K562 (cell line): ENCODE measurements around the gene PRCP. TPM values are rescaled to one million over a fixed set of nuclear protein-coding genes. Genes with fewer than 3 reads are reported as not detected.

Experiments
- ATAC-seq: fragments of 200-7000 bp; cut with Tn5 transposase; 3 replicates; pipeline ENCODE4 v1.9.1; 2020; ENCODE audit warnings: moderate library complexity
- BruUV-seq: library from RNA; stranded (reverse); fragments of 400-500 nt; replicated peaks from 2 replicates; lab custom pipeline; 2021; lab: Mats Ljungman, UMichigan
- CTCF ChIA-PET: fragments of 300-600 bp; formaldehyde crosslinking; extraction: SDS; loops from one replicate; lab custom pipeline; 2021; ENCODE audit warnings: low intra/inter-chr PET ratio; lab: Yijun Ruan, JAX
- POLR2A ChIA-PET: fragments of 300-600, 350-650 bp; sonication (Branson Sonifier 250); formaldehyde crosslinking; extraction: SDS; loops from one replicate; lab custom pipeline; 2021; ENCODE audit warnings: antibody characterized with exemption, inconsistent platforms; lab: Yijun Ruan, JAX
- DNase-seq, 4 experiments: peaks; one replicate each; pipeline versions ENCODE4 v3.0.0 to v3.0.0-alpha.2; 2011 to 2018; ENCODE audit warnings: low spot score in 3 of 4, mixed read lengths in 3 of 4; ENCODE audit errors: extremely low read depth in 1 of 4
- FAIRE-seq: peaks from 2 replicates; lab custom pipeline; 2011; peaks lifted over from hg19 to GRCh38; lab: Jason Lieb, UNC
- H2AFZ ChIP-seq: 2 replicates; pipeline ENCODE4 v1.6.0; 2011; ENCODE audit warnings: low read depth, low read length, control low read depth, inconsistent platforms
- H3K27ac ChIP-seq: fragments of 200-600 bp; 3 replicates; pipeline ENCODE4 v1.8.0; 2011; ENCODE audit warnings: low read depth, mild to moderate bottlenecking, control low read depth, inconsistent platforms, low read length, moderate library complexity, mixed read lengths; ENCODE audit errors: extremely low read depth
- H3K27me3 ChIP-seq, 2 experiments: fragments of 300-600 bp in 1 of 2; 2 replicates in 1 of 2; 3 replicates in 1 of 2; pipeline versions ENCODE4 v1.6.0 to v1.8.0; 2011; ENCODE audit warnings: inconsistent platforms in 2 of 2, low read length in 2 of 2, mild to moderate bottlenecking in 1 of 2, mixed read lengths in 1 of 2, moderate library complexity in 1 of 2; ENCODE audit not compliant: control insufficient read depth in 2 of 2, insufficient read depth in 2 of 2
- H3K36me3 ChIP-seq: fragments of 300-600 bp; 3 replicates; pipeline ENCODE4 v1.8.0; 2011; ENCODE audit warnings: mild to moderate bottlenecking, low read length, inconsistent platforms; ENCODE audit not compliant: control insufficient read depth, insufficient read depth
- H3K4me1 ChIP-seq, 2 experiments: fragments of 200-600 bp in 1 of 2; replicated peaks in 1 of 2; 2 replicates in 1 of 2; 3 replicates in 1 of 2; pipeline versions ENCODE4 v1.5.1 to v1.8.0; 2011; ENCODE audit warnings: inconsistent platforms in 2 of 2, low read length in 2 of 2, mild to moderate bottlenecking in 1 of 2, mixed read lengths in 1 of 2, moderate library complexity in 1 of 2; ENCODE audit not compliant: control insufficient read depth in 2 of 2, insufficient read depth in 2 of 2
- H3K4me2 ChIP-seq: 2 replicates; pipeline ENCODE4 v1.6.1; 2011; ENCODE audit warnings: low read length, control low read depth, inconsistent platforms, mixed read lengths; ENCODE audit not compliant: insufficient read depth
- H3K4me3 ChIP-seq: fragments of 200-600 bp; sonication (generic), shearing (Covaris generic); 2 replicates; pipeline ENCODE4 v1.5.1; 2016; ENCODE audit warnings: control low read depth, inconsistent platforms
- H3K79me2 ChIP-seq: fragments of 200-600 bp; 3 replicates; pipeline ENCODE4 v1.8.0; 2011; ENCODE audit warnings: low read length, inconsistent platforms; ENCODE audit not compliant: control insufficient read depth, insufficient read depth
- H3K9ac ChIP-seq, 2 experiments: 2 replicates each; pipeline versions ENCODE4 v1.6.0 to v1.6.1; 2011; ENCODE audit warnings: low read depth in 2 of 2, low read length in 2 of 2, control low read depth in 1 of 2, inconsistent platforms in 1 of 2, mild to moderate bottlenecking in 1 of 2, mixed read lengths in 1 of 2; ENCODE audit not compliant: insufficient read depth in 1 of 2
- H3K9me1 ChIP-seq: one replicate; pipeline ENCODE4 v1.6.0; 2011; ENCODE audit warnings: inconsistent platforms, mild to moderate bottlenecking, low read length, moderate library complexity; ENCODE audit not compliant: control insufficient read depth, insufficient read depth
- H3K9me3 ChIP-seq: replicated peaks from 2 replicates; pipeline ENCODE4 v1.5.1; 2011; ENCODE audit warnings: low read depth, low read length, inconsistent platforms; ENCODE audit not compliant: control insufficient read depth, insufficient read depth
- H4K20me1 ChIP-seq: replicated peaks from 2 replicates; pipeline ENCODE4 v1.6.1; 2011; ENCODE audit warnings: low read length, inconsistent platforms, mixed read lengths; ENCODE audit not compliant: control insufficient read depth, insufficient read depth
- BRD9 ChIP-seq: fragments of 450-650 bp; IDR thresholded peaks from 2 replicates; pipeline ENCODE4 v1.6.1; 2018; ENCODE audit warnings: low read depth; ENCODE audit not compliant: partially characterized antibody
- CREM ChIP-seq: IDR thresholded peaks from 2 replicates; pipeline ENCODE4 v1.6.1; 2014; ENCODE audit warnings: antibody characterized with exemption, low read depth
- LEF1 ChIP-seq: fragments of 450-650 bp; IDR thresholded peaks from 2 replicates; pipeline ENCODE4 v1.6.1; 2016; ENCODE audit warnings: mild to moderate bottlenecking
- NFIC ChIP-seq: fragments of 450-650 bp; IDR thresholded peaks from 2 replicates; pipeline ENCODE4 v1.6.1; 2017; ENCODE audit warnings: mild to moderate bottlenecking, inconsistent platforms
- TCF7L2 ChIP-seq: fragments of 150-350 bp; IDR thresholded peaks from 2 replicates; pipeline ENCODE4 v1.6.1; 2016; ENCODE audit warnings: low read depth, mild to moderate bottlenecking, low read length, moderate library complexity
- XRCC5 ChIP-seq: fragments of 200-400 bp; formaldehyde crosslinking; IDR thresholded peaks from 2 replicates; pipeline ENCODE4 v1.6.1; 2017; ENCODE audit warnings: low read depth, mild to moderate bottlenecking, low read length
- YBX1 ChIP-seq: fragments of 450-650 bp; IDR thresholded peaks from 2 replicates; pipeline ENCODE4 v1.7.1; 2016; ENCODE audit warnings: mild to moderate bottlenecking
- in situ Hi-C: fragments of 300-500 bp; cut with MboI; formaldehyde crosslinking; loops from 4 replicates; pipeline ENCODE4 v1.15.0; 2018; ENCODE audit warnings: inconsistent platforms, mixed read lengths
- intact Hi-C: fragments of 100-400 bp; cut with micrococcal nuclease; formaldehyde crosslinking; loops from 2 replicates; pipeline ENCODE4 v1.14.2; 2022
- polyA plus RNA-seq, 8 experiments: library from polyadenylated mRNA; depleted of rRNA in 4 of 8; stranded (reverse) in 5 of 8; unstranded in 3 of 8; fragments of >200 nt; fragmentation: Nextera tagmentation in 2 of 8; fragmentation: Illumina TruSeq in 1 of 8; extraction: Ambion mirVana in 2 of 8; extraction: Trizol in 1 of 8; gene quantifications; 2 replicates each; pipeline versions ENCODE4 v1.2.1 to v1.2.3, GENCODE V29; 2011 to 2014; ENCODE audit warnings: inconsistent platforms in 1 of 8, missing spikeins in 1 of 8
- total RNA-seq, 7 experiments: library from RNA; depleted of rRNA in 6 of 7; stranded (reverse); fragments of >200 nt in 6 of 7; fragmentation: Illumina TruSeq in 2 of 7; extraction: Trizol in 2 of 7; gene quantifications; 2 replicates each; pipeline versions ENCODE4 v1.2.1 to v1.2.3, GENCODE V29; 2011 to 2021; ENCODE audit warnings: low replicate concordance in 1 of 7
- TF ChIP-seq, protein P1 (sequence below): fragments of 250-450 bp; sonication (Bioruptor Pico); IDR thresholded peaks from 2 replicates; pipeline ENCODE4 v1.4.0; 2020; ENCODE audit warnings: mild to moderate bottlenecking, moderate library complexity

Gene PRCP
- total and polyA plus RNA-seq, 9 of the 15 experiments (the other 6 are each of a cell fraction or from before 2014, with no cell fraction given): 9.5 to 43.1 (median 23.2) TPM

DNA sequence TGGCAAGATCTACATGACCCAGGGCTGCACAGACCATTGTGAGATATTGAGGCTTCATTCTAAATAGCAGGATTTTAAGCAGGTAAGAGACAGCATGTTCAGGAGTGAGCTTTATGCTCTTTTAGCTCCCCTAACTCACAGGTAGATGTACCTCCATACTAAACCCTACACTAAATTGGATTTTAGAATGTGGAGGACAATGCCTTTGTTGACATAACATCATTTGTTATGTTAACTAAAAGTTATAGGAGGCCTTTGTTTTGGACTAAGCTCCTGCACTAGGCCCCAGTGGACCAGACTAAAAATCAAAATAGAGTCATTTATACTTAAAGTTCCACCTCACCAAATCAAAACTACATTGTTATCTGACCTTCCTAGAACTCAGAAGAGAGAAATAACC lies 8.1 kb upstream of the PRCP start:
- H2AFZ ChIP-seq: no peak overlapping the region
- intact Hi-C loops: loop anchor here (5.0 to 10.0 kb wide), 4 partner anchors 84 to 906 kb away; partner anchors contain the start of gene ANKRD42
- H4K20me1 ChIP-seq: no peaks in the 10 kb centered on the region
- peaks cover 69% of the 10 kb centered on the region for H3K79me2 ChIP-seq
- ATAC-seq: no peak; the same call in 2 of the 3 replicates
- POLR2A ChIA-PET: no interaction called here
- no peak overlapping the region for H3K4me2 ChIP-seq
- no peaks in the 10 kb centered on the region for H3K9me1 ChIP-seq
- H3K27me3 ChIP-seq: no peaks in the 10 kb centered on the region
- peaks cover 12% of the 10 kb centered on the region; the same call in 2 of the 3 replicates for H3K36me3 ChIP-seq
- no peak overlapping the region for H3K9ac ChIP-seq
- peaks cover 0 to 7% of the 10 kb centered on the region in 2 experiments; a peak in 2 of 5 replicates for H3K4me1 ChIP-seq
- no peak for DNase-seq
- H3K9me3 ChIP-seq: 0 out of 2 replicates have a peak, but pooled peaks cover 2% of the 10 kb centered on the region
- BruUV-seq: no TSS peak
- H3K4me3 ChIP-seq: no peak overlapping the region
- TF ChIP-seq YBX1: no peak
- TF ChIP-seq XRCC5: no peak
- no peak for TF ChIP-seq CREM
- TF ChIP-seq LEF1: no peak
- no peak for TF ChIP-seq BRD9
- TF ChIP-seq NFIC: no peak
- no peak for TF ChIP-seq TCF7L2
- TF ChIP-seq, protein P1, sequence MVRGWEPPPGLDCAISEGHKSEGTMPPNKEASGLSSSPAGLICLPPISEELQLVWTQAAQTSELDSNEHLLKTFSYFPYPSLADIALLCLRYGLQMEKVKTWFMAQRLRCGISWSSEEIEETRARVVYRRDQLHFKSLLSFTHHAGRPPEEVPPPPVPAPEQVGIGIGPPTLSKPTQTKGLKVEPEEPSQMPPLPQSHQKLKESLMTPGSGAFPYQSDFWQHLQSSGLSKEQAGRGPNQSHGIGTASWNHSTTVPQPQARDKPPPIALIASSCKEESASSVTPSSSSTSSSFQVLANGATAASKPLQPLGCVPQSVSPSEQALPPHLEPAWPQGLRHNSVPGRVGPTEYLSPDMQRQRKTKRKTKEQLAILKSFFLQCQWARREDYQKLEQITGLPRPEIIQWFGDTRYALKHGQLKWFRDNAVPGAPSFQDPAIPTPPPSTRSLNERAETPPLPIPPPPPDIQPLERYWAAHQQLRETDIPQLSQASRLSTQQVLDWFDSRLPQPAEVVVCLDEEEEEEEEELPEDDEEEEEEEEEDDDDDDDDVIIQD: no peak
- TF ChIP-seq, all 486 proteins: peak for 0
- no peak overlapping the region for H3K27ac ChIP-seq
- in situ Hi-C loops: loop anchor here (25.0 kb wide), 1 partner anchor 329 kb away; no protein-coding TSS in a partner anchor
- no peak for FAIRE-seq
- CTCF ChIA-PET: no interaction called here
